HEK293T (cell line): ENCODE data around the gene LMAN1L.

Source experiments
- CTCF ChIA-PET: fragments of 350-600 bp; formaldehyde crosslinking; extraction: SDS; loops from one replicate; lab custom pipeline; 2021; ENCODE audit warnings: antibody characterized with exemption, inconsistent platforms; lab: Yijun Ruan, JAX
- POLR2A ChIA-PET: fragments of 350-600 bp; formaldehyde crosslinking; extraction: SDS; loops from one replicate; lab custom pipeline; 2020; ENCODE audit warnings: antibody characterized with exemption, inconsistent platforms; lab: Yijun Ruan, JAX
- DNase-seq: peaks from one replicate; pipeline ENCODE4 v3.0.0; 2012; ENCODE audit warnings: mixed read lengths; ENCODE audit errors: extremely low spot score
- ARNT ChIP-seq: fragments of 450-650 bp; IDR thresholded peaks from 2 replicates; pipeline ENCODE4 v1.6.1; 2017; ENCODE audit warnings: mild to moderate bottlenecking
- BHLHE40 ChIP-seq: fragments of 450-650 bp; IDR thresholded peaks from 2 replicates; pipeline ENCODE4 v1.6.1; 2016; ENCODE audit warnings: mild to moderate bottlenecking, moderate library complexity, borderline replicate concordance
- CTBP1 ChIP-seq: fragments of 450-650 bp; IDR thresholded peaks from 2 replicates; pipeline ENCODE4 v1.6.1; 2016; ENCODE audit warnings: borderline replicate concordance
- ELF4 ChIP-seq: fragments of 450-650 bp; IDR thresholded peaks from 2 replicates; pipeline ENCODE4 v1.6.1; 2017; ENCODE audit warnings: antibody characterized with exemption
- FOXA1 ChIP-seq: fragments of 450-650 bp; IDR thresholded peaks from 2 replicates; pipeline ENCODE4 v1.6.1; 2016; ENCODE audit warnings: mild to moderate bottlenecking
- FOXK2 ChIP-seq: fragments of 450-650 bp; IDR thresholded peaks from 2 replicates; pipeline ENCODE4 v1.6.1; 2016; ENCODE audit warnings: mild to moderate bottlenecking
- FOXM1 ChIP-seq: fragments of 450-650 bp; IDR thresholded peaks from 2 replicates; pipeline ENCODE4 v1.6.1; 2017; ENCODE audit warnings: mild to moderate bottlenecking, borderline replicate concordance
- HDGF ChIP-seq: fragments of 450-650 bp; IDR thresholded peaks from 2 replicates; pipeline ENCODE4 v1.6.1; 2017; ENCODE audit warnings: antibody characterized with exemption, borderline replicate concordance
- L3MBTL2 ChIP-seq: fragments of 450-650 bp; conservative IDR thresholded peaks from 2 replicates; pipeline ENCODE4 v1.6.1; 2016; ENCODE audit warnings: mild to moderate bottlenecking
- LEF1 ChIP-seq: fragments of 450-650 bp; IDR thresholded peaks from 2 replicates; pipeline ENCODE4 v1.6.1; 2017; ENCODE audit warnings: mild to moderate bottlenecking, borderline replicate concordance
- NFRKB ChIP-seq: fragments of 450-650 bp; IDR thresholded peaks from 2 replicates; pipeline ENCODE4 v1.6.1; 2016; ENCODE audit warnings: mild to moderate bottlenecking, moderate library complexity
- SP1 ChIP-seq: fragments of 450-650 bp; IDR thresholded peaks from 2 replicates; pipeline ENCODE4 v1.6.1; 2017
- SUZ12 ChIP-seq: fragments of 450-650 bp; IDR thresholded peaks from 2 replicates; pipeline ENCODE4 v1.6.1; 2016; ENCODE audit warnings: mild to moderate bottlenecking
- TARDBP ChIP-seq: fragments of 450-650 bp; IDR thresholded peaks from 2 replicates; pipeline ENCODE4 v1.6.1; 2016
- ZNF384 ChIP-seq: fragments of 450-650 bp; IDR thresholded peaks from 2 replicates; pipeline ENCODE4 v1.6.1; 2016
- TF ChIP-seq, protein P1 (sequence below): fragments of 450-650 bp; IDR thresholded peaks from 2 replicates; pipeline ENCODE4 v1.6.1; 2016

LMAN1L gene

GRCh38 chr15:74822233-74822632 is 9.6 kb downstream of the LMAN1L start:
- POLR2A ChIA-PET: no interaction called here
- CTCF ChIA-PET: no interaction called here
- TF ChIP-seq BHLHE40 (no peak), ELF4 (no peak), SUZ12 (no peak), FOXM1 (no peak), LEF1 (no peak), FOXK2 (no peak), L3MBTL2 (no peak), NFRKB (no peak), ARNT (no peak), TARDBP (no peak), ZNF384 (no peak), HDGF (no peak)
- no peak for DNase-seq

- no peak for DNase-seq
- POLR2A ChIA-PET: interaction anchor here (0.6 kb wide), 1 partner anchor 52 kb away, joined by 3 read pairs; no protein-coding TSS in a partner anchor
- TF ChIP-seq NFRKB: no peak
- no peak for TF ChIP-seq TARDBP
- TF ChIP-seq ZNF384: no peak
- TF ChIP-seq, protein P1, sequence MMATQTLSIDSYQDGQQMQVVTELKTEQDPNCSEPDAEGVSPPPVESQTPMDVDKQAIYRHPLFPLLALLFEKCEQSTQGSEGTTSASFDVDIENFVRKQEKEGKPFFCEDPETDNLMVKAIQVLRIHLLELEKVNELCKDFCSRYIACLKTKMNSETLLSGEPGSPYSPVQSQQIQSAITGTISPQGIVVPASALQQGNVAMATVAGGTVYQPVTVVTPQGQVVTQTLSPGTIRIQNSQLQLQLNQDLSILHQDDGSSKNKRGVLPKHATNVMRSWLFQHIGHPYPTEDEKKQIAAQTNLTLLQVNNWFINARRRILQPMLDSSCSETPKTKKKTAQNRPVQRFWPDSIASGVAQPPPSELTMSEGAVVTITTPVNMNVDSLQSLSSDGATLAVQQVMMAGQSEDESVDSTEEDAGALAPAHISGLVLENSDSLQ: no peak
- no peak for TF ChIP-seq FOXA1
- no peak for TF ChIP-seq ELF4
- no peak for TF ChIP-seq BHLHE40
- TF ChIP-seq SP1: no peak
- TF ChIP-seq FOXM1: no peak
- TF ChIP-seq HDGF: no peak
- no peak for TF ChIP-seq SUZ12
- no peak for TF ChIP-seq CTBP1
- TF ChIP-seq LEF1: no peak
- no peak for TF ChIP-seq FOXK2
- no peak for TF ChIP-seq L3MBTL2
- no peak for TF ChIP-seq ARNT
- CTCF ChIA-PET: no interaction called here
These were observed 10.7 kb downstream of the LMAN1L start for GRCh38 chr15:74823324-74823723.

DNA sequence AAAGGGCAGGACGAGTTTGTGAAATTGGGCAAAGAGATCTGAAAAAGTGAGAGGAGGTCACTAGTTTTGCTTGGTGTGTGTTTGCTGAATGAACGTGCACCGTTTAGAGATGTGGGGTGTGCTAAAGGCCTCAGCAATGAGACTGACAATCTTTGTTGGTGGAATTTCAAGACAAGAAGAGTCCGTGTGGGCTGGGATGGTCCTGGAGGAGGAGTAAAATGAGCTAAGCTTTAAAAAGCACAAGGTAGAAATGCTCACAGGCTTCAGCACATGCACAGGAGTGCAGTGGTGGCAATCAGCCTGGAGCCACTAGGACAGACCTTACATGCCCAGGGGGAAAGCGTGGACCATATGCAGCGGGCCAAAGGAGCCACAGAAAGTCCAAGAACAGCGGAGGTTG is 12.3 kb downstream of the LMAN1L start:
- POLR2A ChIA-PET: interaction anchor here (1.3 to 1.8 kb wide), 2 partner anchors 9 to 17 kb away, joined by 4 to 5 read pairs; no protein-coding TSS in a partner anchor
- CTCF ChIA-PET: interaction anchor here (0.9 to 1.4 kb wide), 2 partner anchors 11 to 37 kb away, joined by 3 read pairs; no protein-coding TSS in a partner anchor
- no peak for TF ChIP-seq SP1
- TF ChIP-seq FOXM1: no peak
- no peak for TF ChIP-seq HDGF
- no peak for TF ChIP-seq L3MBTL2
- no peak for TF ChIP-seq ELF4
- TF ChIP-seq CTBP1: no peak
- TF ChIP-seq, protein P1: no peak
- TF ChIP-seq ZNF384: no peak
- TF ChIP-seq FOXK2: no peak
- TF ChIP-seq NFRKB: no peak
- no peak for TF ChIP-seq TARDBP
- no peak for TF ChIP-seq ARNT
- no peak for TF ChIP-seq BHLHE40
- no peak for TF ChIP-seq LEF1
- no peak for TF ChIP-seq FOXA1
- TF ChIP-seq SUZ12: no peak
- DNase-seq: no peak

- CTCF ChIA-PET: interaction anchor here (0.9 to 1.3 kb wide), 2 partner anchors 38 to 75 kb away, joined by 3 read pairs; no protein-coding TSS in a partner anchor
- no peak for TF ChIP-seq BHLHE40
- no peak for TF ChIP-seq HDGF
- no peak for TF ChIP-seq NFRKB
- no peak for DNase-seq
- POLR2A ChIA-PET: interaction anchor here (1.8 kb wide), 1 partner anchor 16 kb away, joined by 4 read pairs; no protein-coding TSS in a partner anchor
These were observed 13.2 kb downstream of the LMAN1L start for GRCh38 chr15:74825866-74826265.

DNA sequence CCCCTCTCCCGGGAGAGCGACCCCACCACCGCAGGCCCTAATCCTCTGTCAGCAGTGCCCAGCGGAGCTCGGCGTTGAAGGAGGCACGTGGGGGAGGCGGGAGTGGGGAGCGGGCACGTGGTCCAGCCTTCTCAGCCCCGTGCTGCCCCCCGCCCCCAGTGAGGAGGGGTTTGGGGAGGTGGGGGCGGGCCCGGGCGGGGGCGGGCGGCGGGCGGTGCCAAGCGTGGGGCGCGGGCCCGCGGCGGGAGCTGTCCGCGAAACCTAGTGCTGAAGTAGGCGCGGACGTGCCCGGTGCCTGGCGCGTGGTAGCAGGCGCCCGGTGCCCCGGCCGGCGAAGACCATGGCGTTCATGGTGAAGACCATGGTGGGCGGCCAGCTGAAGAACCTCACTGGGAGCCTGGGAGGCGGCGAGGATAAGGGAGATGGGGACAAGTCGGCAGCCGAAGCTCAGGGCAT is 13.8 kb downstream of the LMAN1L start, which contains the start of gene CPLX3:
Gene CPLX3, plus strand, starts transcription at position 264 of the 456 bp plus-strand sequence. Its CDS starts 77 bp downstream, at position 341.
- no peak for DNase-seq
- no peak for TF ChIP-seq ARNT
- no peak for TF ChIP-seq BHLHE40
- TF ChIP-seq HDGF: no peak
- TF ChIP-seq SP1: no peak
- TF ChIP-seq, protein P1: no peak
- no peak for TF ChIP-seq CTBP1
- TF ChIP-seq LEF1: no peak
- TF ChIP-seq L3MBTL2: no peak
- no peak for TF ChIP-seq ELF4
- no peak for TF ChIP-seq NFRKB
- TF ChIP-seq FOXA1: no peak
- no peak for TF ChIP-seq SUZ12
- no peak for TF ChIP-seq ZNF384
- TF ChIP-seq FOXM1: no peak
- TF ChIP-seq TARDBP: no peak
- TF ChIP-seq FOXK2: no peak
- ChIA-PET CTCF (interaction anchor here (1.3 kb wide), 1 partner anchor 75 kb away, joined by 3 read pairs; no protein-coding TSS in a partner anchor), POLR2A (interaction anchor here (1.8 kb wide), 1 partner anchor 16 kb away, joined by 4 read pairs; no protein-coding TSS in a partner anchor)
